Measurements from ENCODE around the gene SIK3.
A peak's percentile ranks its signal among the peaks of the same experiment; 100 is the strongest.

SIK3 gene

GRCh38 chr11:116819049-116819448, 279.2 kb downstream of the SIK3 start:
- Histone ChIP-seq H4K20me1 (ENCODE audit: insufficient read depth, low read length) (no peaks in the 10 kb centered on the region), H3K9ac (ENCODE audit: low read depth, low read length) (no peak overlapping the region), H3K4me1 (ENCODE audit: insufficient read depth, low read length) (no peaks in the 10 kb centered on the region), H3K4me3 (ENCODE audit: low read depth in 1 of 2, low read length in 2 of 2) (no peak overlapping the region), H3K27ac (ENCODE audit: low read length) (no peak overlapping the region), H3K79me2 (ENCODE audit: insufficient read depth, low read length) (no peaks in the 10 kb centered on the region), H2AFZ (ENCODE audit: low read depth, low read length) (no peak overlapping the region), H3K4me2 (ENCODE audit: insufficient read depth, low read length) (no peak overlapping the region), H3K36me3 (ENCODE audit: insufficient read depth, low read length) (no peaks in the 10 kb centered on the region), H3K27me3 (ENCODE audit: insufficient read depth, low read length, poor library complexity) (peaks cover 3% of the 10 kb centered on the region), H3K9me3 (ENCODE audit: insufficient read depth, low read length, severe bottlenecking) (no peaks in the 10 kb centered on the region)
- DNase-seq (no peak), ATAC-seq (ENCODE audit: insufficient read depth, low read depth) (no peak)
- TF ChIP-seq CTCF (IDR thresholded peaks at IDR 0.05; ENCODE audit: borderline replicate concordance, extremely low read depth, low read length, poor library complexity, severe bottlenecking), result no peak
- TF ChIP-seq EZH2 (IDR thresholded peaks at IDR 0.05; ENCODE audit: borderline replicate concordance, low read depth, low read length, severe bottlenecking), result no peak

GRCh38 chr11:116814502-116814901, 283.7 kb downstream of the SIK3 start:
- no peak for TF ChIP-seq CTCF (IDR thresholded peaks at IDR 0.05; ENCODE audit: borderline replicate concordance, extremely low read depth, low read length, poor library complexity, severe bottlenecking)
- TF ChIP-seq EZH2 (IDR thresholded peaks at IDR 0.05; ENCODE audit: borderline replicate concordance, low read depth, low read length, severe bottlenecking), result no peak
- peaks cover 3% of the 10 kb centered on the region for H3K27me3 ChIP-seq (ENCODE audit: insufficient read depth, low read length, poor library complexity)
- H3K9me3 ChIP-seq (ENCODE audit: insufficient read depth, low read length, severe bottlenecking), result no peaks in the 10 kb centered on the region
- H2AFZ ChIP-seq (ENCODE audit: low read depth, low read length), result no peak overlapping the region
- no peaks in the 10 kb centered on the region for H3K4me1 ChIP-seq (ENCODE audit: insufficient read depth, low read length)
- no peak overlapping the region for H3K27ac ChIP-seq (ENCODE audit: low read length)
- no peak overlapping the region for H3K9ac ChIP-seq (ENCODE audit: low read depth, low read length)
- DNase-seq (no peak), ATAC-seq (ENCODE audit: insufficient read depth, low read depth) (no peak)
- H3K79me2 ChIP-seq (ENCODE audit: insufficient read depth, low read length), result no peaks in the 10 kb centered on the region
- no peaks in the 10 kb centered on the region for H3K36me3 ChIP-seq (ENCODE audit: insufficient read depth, low read length)
- H4K20me1 ChIP-seq (ENCODE audit: insufficient read depth, low read length), result no peaks in the 10 kb centered on the region
- no peak overlapping the region for H3K4me3 ChIP-seq (ENCODE audit: low read depth in 1 of 2, low read length in 2 of 2)
- no peak overlapping the region for H3K4me2 ChIP-seq (ENCODE audit: insufficient read depth, low read length)

- Histone ChIP-seq H2AFZ (ENCODE audit: low read depth, low read length) (0 out of 2 replicates have a peak overlapping the region, but pooled peaks have one; percentile 25), H3K27ac (ENCODE audit: low read length) (no peak overlapping the region), H4K20me1 (ENCODE audit: insufficient read depth, low read length) (no peaks in the 10 kb centered on the region), H3K27me3 (ENCODE audit: insufficient read depth, low read length, poor library complexity) (peaks cover 3% of the 10 kb centered on the region), H3K4me3 (ENCODE audit: low read depth in 1 of 2, low read length in 2 of 2) (no peak overlapping the region), H3K4me1 (ENCODE audit: insufficient read depth, low read length) (no peaks in the 10 kb centered on the region), H3K9me3 (ENCODE audit: insufficient read depth, low read length, severe bottlenecking) (no peaks in the 10 kb centered on the region), H3K9ac (ENCODE audit: low read depth, low read length) (no peak overlapping the region), H3K79me2 (ENCODE audit: insufficient read depth, low read length) (no peaks in the 10 kb centered on the region), H3K4me2 (ENCODE audit: insufficient read depth, low read length) (no peak overlapping the region), H3K36me3 (ENCODE audit: insufficient read depth, low read length) (no peaks in the 10 kb centered on the region)
- TF ChIP-seq EZH2 (IDR thresholded peaks at IDR 0.05; ENCODE audit: borderline replicate concordance, low read depth, low read length, severe bottlenecking) (no peak), CTCF (IDR thresholded peaks at IDR 0.05; ENCODE audit: borderline replicate concordance, extremely low read depth, low read length, poor library complexity, severe bottlenecking) (no peak)
- DNase-seq, result no peak
- no peak for ATAC-seq (ENCODE audit: insufficient read depth, low read depth)
These were observed 284.3 kb downstream of the SIK3 start for GRCh38 chr11:116813781-116814471.
